Stimulated activated naive B cell treated with anti-CD40 and anti-IgM and Interleukin-4, amounts not matched to agents 10 μg/mL and 1 μg/mL and 100 μg/mL, for 72 hours (primary cell): ENCODE data around the gene NDFIP1.

ENCODE experiments used
- ATAC-seq, 2 donors: fragments of 150-1000 bp; cut with Tn5 transposase; replicated peaks; 2 replicates each; pipeline ENCODE4 v1.10.0; 2021; ENCODE audit warnings: moderate library complexity in 1 of 2
- DNase-seq: peaks from one replicate; pipeline ENCODE4 v3.0.0; 2021
- H3K27ac Mint-ChIP-seq: one replicate; pipeline ENCODE4 v1.8.0; 2022; ENCODE audit warnings: mild to moderate bottlenecking, mixed read lengths
- H3K27me3 Mint-ChIP-seq, 2 donors: one replicate each; pipeline ENCODE4 v1.8.0; 2022; ENCODE audit warnings: mixed read lengths in 2 of 2
- H3K36me3 Mint-ChIP-seq, 2 donors: one replicate each; pipeline ENCODE4 v1.8.0; 2022; ENCODE audit warnings: mixed read lengths in 2 of 2, mild to moderate bottlenecking in 1 of 2
- H3K4me1 Mint-ChIP-seq, 2 donors: one replicate each; pipeline ENCODE4 v1.8.0; 2022; ENCODE audit warnings: mixed read lengths in 2 of 2, mild to moderate bottlenecking in 1 of 2
- H3K4me3 Mint-ChIP-seq, 2 donors: one replicate each; pipeline ENCODE4 v1.8.0; 2022; ENCODE audit warnings: mild to moderate bottlenecking in 2 of 2, mixed read lengths in 2 of 2, moderate library complexity in 1 of 2
- H3K9me3 Mint-ChIP-seq, 2 donors: one replicate each; pipeline ENCODE4 v1.8.0; 2022; ENCODE audit warnings: mixed read lengths in 2 of 2, mild to moderate bottlenecking in 1 of 2

Gene NDFIP1, protein sequence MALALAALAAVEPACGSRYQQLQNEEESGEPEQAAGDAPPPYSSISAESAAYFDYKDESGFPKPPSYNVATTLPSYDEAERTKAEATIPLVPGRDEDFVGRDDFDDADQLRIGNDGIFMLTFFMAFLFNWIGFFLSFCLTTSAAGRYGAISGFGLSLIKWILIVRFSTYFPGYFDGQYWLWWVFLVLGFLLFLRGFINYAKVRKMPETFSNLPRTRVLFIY

DNA sequence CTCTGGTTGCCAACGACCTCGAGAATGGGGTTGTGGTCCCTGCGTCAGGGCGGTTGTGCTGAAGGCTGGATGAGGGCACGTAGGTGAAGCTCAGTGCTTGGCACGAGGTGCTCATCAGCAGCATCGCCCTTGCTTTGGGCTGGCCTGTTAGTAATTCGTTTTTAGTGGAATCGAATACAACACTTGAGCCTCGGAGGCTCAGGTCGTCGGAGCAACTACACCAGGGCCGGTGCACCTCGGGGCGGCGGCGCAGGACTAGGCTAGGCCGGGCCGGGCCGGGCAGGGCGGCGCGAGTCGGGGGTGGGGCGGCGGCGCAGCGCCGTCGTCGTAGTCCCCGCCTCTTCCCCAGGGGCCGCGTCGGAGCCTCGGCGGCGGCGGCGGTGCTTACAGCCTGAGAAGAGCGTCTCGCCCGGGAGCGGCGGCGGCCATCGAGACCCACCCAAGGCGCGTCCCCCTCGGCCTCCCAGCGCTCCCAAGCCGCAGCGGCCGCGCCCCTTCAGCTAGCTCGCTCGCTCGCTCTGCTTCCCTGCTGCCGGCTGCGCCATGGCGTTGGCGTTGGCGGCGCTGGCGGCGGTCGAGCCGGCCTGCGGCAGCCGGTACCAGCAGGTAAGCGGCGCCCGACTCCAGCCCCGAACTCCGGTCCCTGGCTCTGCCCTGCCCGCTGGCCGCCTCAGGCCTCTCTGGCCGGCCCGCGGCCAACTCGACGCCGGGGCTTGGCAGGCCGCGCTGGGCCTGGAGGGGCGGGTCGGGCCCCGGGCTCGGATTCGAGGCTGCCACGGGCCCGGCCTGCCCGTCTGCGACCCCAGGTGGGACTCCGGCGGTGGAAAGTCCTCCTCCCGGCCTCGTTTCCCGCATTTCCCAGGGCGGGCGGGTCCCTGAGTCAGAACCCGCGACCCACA is at the start of gene NDFIP1:
NDFIP1 (plus strand) TSS at position 348 of the 899 bp plus-strand sequence; CDS start at position 544, 196 bp downstream.
- peak; percentile 92 to 96 for ATAC-seq
- peak; percentile 79 for DNase-seq
- H3K27me3 Mint-ChIP-seq = no peaks in the 10 kb centered on the region
- peak within 1 kb of the TSS; percentile 88 for H3K27ac Mint-ChIP-seq
- H3K9me3 Mint-ChIP-seq = no peaks in the 10 kb centered on the region
- peaks cover 3 to 5% of the 10 kb centered on the region in 2 donors for H3K36me3 Mint-ChIP-seq
- H3K4me1 Mint-ChIP-seq = peaks cover 16 to 31% of the 10 kb centered on the region in 2 donors
- H3K4me3 Mint-ChIP-seq = peak within 1 kb of the TSS; percentile 87 to 90

GRCh38 chr5:142059304-142059940 is 49.2 kb upstream of the NDFIP1 start:
- H3K36me3 Mint-ChIP-seq = no peaks in the 10 kb centered on the region
- ATAC-seq (no peak), DNase-seq (no peak)
- no peaks in the 10 kb centered on the region for H3K9me3 Mint-ChIP-seq
- H3K27me3 Mint-ChIP-seq = peaks cover 21% of the 10 kb centered on the region in 2 donors
- no peak overlapping the region for H3K27ac Mint-ChIP-seq
- H3K4me3 Mint-ChIP-seq = no peak overlapping the region
- peaks cover 7 to 8% of the 10 kb centered on the region in 2 donors for H3K4me1 Mint-ChIP-seq

- H3K27ac Mint-ChIP-seq = peak overlapping the region; percentile 2
- no peaks in the 10 kb centered on the region for H3K36me3 Mint-ChIP-seq
- peaks cover 22 to 33% of the 10 kb centered on the region in 2 donors for H3K27me3 Mint-ChIP-seq
- H3K4me3 Mint-ChIP-seq = no peak overlapping the region
- ATAC-seq (no peak), DNase-seq (no peak)
- H3K9me3 Mint-ChIP-seq = no peaks in the 10 kb centered on the region
- peaks cover 7 to 10% of the 10 kb centered on the region in 2 donors for H3K4me1 Mint-ChIP-seq
Observed at GRCh38 chr5:142063376-142063775, 45.2 kb upstream of the NDFIP1 start.

GRCh38 chr5:142063878-142064331 is 44.7 kb upstream of the NDFIP1 start:
- H3K36me3 Mint-ChIP-seq = no peaks in the 10 kb centered on the region
- H3K4me3 Mint-ChIP-seq = peak overlapping the region in 1 of 2 donors; percentile 5
- peaks cover 22 to 33% of the 10 kb centered on the region in 2 donors for H3K27me3 Mint-ChIP-seq
- H3K27ac Mint-ChIP-seq = no peak overlapping the region
- no peaks in the 10 kb centered on the region for H3K9me3 Mint-ChIP-seq
- DNase-seq = no peak
- peaks cover 7 to 10% of the 10 kb centered on the region in 2 donors for H3K4me1 Mint-ChIP-seq
- ATAC-seq = peak; percentile 42 to 46

DNA sequence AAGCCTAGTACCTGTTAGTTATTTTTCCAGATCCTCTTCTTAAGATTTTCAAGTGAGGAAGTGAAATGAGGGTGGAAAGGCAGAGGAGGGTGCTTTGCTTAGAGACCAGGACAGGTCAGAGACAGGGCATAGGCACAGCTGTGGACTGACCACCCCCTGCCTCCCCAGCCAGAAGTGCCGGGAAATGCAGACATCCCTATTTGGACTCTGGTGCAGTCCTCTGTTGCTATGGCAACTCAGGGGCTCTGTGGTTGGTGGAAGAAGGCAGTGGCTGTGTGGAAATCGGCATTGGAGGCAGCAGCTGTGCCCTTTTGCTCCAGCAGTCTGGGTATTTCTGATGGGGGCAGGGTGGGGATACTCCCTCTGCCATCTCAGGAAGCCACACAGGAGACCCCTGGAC is 43.3 kb upstream of the NDFIP1 start:
- DNase-seq (no peak), ATAC-seq (no peak)
- Mint-ChIP-seq H3K36me3 (no peaks in the 10 kb centered on the region), H3K27ac (no peak overlapping the region), H3K27me3 (peaks cover 22 to 38% of the 10 kb centered on the region in 2 donors), H3K4me1 (peaks cover 7 to 10% of the 10 kb centered on the region in 2 donors), H3K4me3 (no peak overlapping the region), H3K9me3 (no peaks in the 10 kb centered on the region)

DNA sequence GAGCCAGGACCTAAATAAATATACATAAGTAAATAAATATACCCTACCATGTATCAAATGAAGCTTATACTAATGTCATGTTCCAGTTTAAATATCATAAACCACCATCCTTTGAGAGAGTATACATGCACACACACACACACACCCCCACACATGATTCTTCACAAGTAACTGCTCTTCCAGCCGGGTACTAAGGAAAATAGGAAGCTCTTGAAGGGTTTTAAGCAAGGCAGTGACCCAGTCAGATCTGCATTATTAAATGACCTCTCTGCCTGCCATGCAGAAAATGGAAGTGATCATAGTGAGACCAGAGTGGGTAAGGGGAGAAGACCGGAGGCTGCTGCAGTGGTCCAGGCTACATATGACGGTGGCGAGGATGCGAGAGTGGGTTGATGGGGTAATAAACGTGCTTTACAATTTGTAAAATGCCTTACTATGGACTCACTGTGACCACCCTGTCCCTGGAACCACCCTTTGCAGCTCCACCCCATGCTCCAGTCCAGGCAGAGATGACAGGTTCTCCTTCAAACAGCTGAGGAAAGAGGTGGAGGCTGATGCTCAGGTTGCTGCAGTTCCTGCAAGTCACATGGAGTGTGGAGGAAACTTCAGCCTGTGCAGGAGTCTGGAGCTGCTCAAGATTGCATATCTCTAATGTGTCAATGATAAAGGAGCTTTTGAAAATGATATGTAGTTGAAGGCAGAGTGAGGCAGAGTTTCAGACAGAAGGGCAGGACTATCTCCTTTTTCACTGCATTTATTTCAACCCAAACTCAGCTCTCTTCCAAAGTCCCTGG is 38.8 kb upstream of the NDFIP1 start:
- DNase-seq = no peak
- Mint-ChIP-seq H3K9me3 (peaks cover 2 to 4% of the 10 kb centered on the region in 2 donors), H3K27me3 (peaks cover 22 to 41% of the 10 kb centered on the region in 2 donors), H3K4me1 (peaks cover 6 to 12% of the 10 kb centered on the region in 2 donors), H3K36me3 (peaks cover 2 to 3% of the 10 kb centered on the region in 2 donors), H3K27ac (no peak overlapping the region), H3K4me3 (no peak overlapping the region)
- ATAC-seq = no peak

DNA sequence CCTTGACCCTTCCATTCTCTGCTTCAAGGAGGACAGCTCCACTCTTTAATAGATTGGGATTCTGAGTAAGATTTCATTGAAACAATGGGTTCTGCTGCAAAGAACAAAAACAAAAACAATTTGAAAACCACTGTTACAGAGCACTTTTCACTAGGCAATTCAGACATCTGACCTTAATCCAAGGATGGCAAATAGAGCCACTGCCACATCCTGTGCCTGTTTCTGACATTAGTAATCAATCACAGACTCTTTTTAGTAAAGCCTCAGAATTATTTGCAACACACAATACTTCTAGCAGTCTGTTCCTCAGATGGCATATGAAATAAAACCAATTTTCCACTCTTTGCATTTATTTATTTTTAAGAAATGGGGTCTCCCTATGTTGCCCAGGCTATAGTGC is 37.8 kb upstream of the NDFIP1 start:
- peaks cover 20 to 36% of the 10 kb centered on the region in 2 donors for H3K27me3 Mint-ChIP-seq
- ATAC-seq (no peak), DNase-seq (no peak)
- H3K4me3 Mint-ChIP-seq = no peak overlapping the region
- peaks cover 4 to 12% of the 10 kb centered on the region in 2 donors for H3K4me1 Mint-ChIP-seq
- H3K36me3 Mint-ChIP-seq = peaks cover 2 to 3% of the 10 kb centered on the region in 2 donors
- H3K27ac Mint-ChIP-seq = no peak overlapping the region
- peaks cover 2 to 4% of the 10 kb centered on the region in 2 donors for H3K9me3 Mint-ChIP-seq

- Mint-ChIP-seq H3K4me3 (no peak overlapping the region), H3K27ac (no peak overlapping the region), H3K9me3 (peaks cover 2 to 4% of the 10 kb centered on the region in 2 donors), H3K27me3 (peaks cover 13 to 29% of the 10 kb centered on the region in 2 donors), H3K4me1 (peaks cover 4 to 12% of the 10 kb centered on the region in 2 donors), H3K36me3 (peaks cover 2 to 3% of the 10 kb centered on the region in 2 donors)
- DNase-seq (no peak), ATAC-seq (peak in 1 of 2 donors; percentile 34)
Observed at GRCh38 chr5:142072488-142072887, 36.1 kb upstream of the NDFIP1 start.

DNA sequence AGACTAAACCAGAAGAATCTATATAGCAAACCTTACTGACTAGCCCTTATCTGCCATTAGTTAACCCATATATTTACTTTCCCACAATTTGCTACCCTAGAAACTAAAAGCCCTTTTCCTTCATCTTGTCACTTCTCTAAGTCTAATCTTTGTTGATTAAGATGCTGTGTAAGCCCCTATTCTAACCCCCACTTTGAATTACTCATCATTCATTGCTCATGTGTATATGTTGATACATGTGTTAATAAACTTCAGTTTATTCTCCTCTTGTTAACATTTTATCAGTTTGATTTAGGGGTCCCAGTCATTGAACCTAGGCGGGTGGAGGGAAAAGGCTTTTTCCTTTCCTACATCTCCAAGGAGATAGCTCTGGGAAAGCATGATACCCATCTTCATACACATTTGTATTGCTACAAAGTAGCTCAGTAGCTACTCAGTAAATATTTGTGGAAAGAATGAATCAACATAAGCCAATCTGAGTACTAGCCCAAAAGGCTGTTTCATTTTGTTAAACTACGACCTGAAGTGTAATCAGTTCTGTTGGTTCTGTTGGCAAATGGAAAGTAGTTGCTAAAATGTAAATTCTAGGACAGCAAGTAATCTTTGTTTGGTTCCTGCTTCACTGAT is 35.1 kb upstream of the NDFIP1 start:
- peaks cover 2 to 3% of the 10 kb centered on the region in 2 donors for H3K36me3 Mint-ChIP-seq
- DNase-seq (no peak), ATAC-seq (no peak)
- no peak overlapping the region for H3K4me3 Mint-ChIP-seq
- no peak overlapping the region for H3K27ac Mint-ChIP-seq
- H3K4me1 Mint-ChIP-seq = peaks cover 4 to 12% of the 10 kb centered on the region in 2 donors
- H3K27me3 Mint-ChIP-seq = peaks cover 13 to 23% of the 10 kb centered on the region in 2 donors
- H3K9me3 Mint-ChIP-seq = peaks cover 2 to 4% of the 10 kb centered on the region in 2 donors

DNA sequence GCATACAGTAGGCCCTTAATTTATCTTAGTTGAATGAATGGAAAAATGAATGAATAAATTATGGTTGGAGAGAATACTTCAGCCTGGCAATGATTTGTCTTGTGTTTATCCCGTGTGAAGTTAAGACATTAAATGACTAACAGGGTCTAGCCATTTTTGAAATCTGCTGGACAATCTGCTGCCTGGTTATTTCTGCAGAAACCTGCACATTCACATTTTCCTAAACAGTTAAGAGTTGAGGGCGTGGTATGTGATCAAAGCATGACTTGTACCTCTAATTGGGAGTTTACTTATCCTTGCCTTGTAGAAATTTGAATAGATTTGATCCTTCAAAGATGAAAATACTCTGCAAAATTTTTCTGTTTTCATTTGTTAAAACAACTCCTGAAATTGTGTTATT is 34.6 kb upstream of the NDFIP1 start:
- Mint-ChIP-seq H3K4me1 (peaks cover 4 to 12% of the 10 kb centered on the region in 2 donors), H3K27me3 (peaks cover 13 to 23% of the 10 kb centered on the region in 2 donors), H3K4me3 (no peak overlapping the region)

DNA sequence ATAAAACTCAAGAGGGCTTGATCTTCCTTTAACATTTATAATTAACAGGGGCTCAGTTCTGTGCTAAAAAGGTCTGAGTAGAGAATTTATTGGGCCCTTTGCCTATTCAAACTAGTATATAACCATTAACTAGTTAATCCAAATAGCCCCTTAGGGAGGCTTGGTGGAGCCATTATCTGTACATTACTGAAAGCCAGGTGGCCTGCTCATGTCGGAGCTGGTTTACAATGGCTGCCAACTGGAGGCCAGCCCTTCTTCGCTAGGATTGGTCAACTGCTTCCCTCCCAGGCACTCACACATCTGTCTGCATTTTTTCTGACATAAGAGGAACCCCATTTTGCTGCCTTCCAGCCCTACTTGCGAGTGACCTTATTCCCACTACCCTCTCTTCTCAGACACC is 30.4 kb upstream of the NDFIP1 start:
- Mint-ChIP-seq H3K36me3 (no peaks in the 10 kb centered on the region), H3K4me1 (peaks cover 5 to 6% of the 10 kb centered on the region in 2 donors)

More for the DNA sequence above, 34.6 kb upstream of the NDFIP1 start:
- DNase-seq (no peak), ATAC-seq (peak in 1 of 2 donors; percentile 20)
- Mint-ChIP-seq H3K27ac (no peak overlapping the region), H3K9me3 (peaks cover 2 to 4% of the 10 kb centered on the region in 2 donors), H3K36me3 (peaks cover 2 to 3% of the 10 kb centered on the region in 2 donors)

GRCh38 chr5:142078706-142079105 is 29.9 kb upstream of the NDFIP1 start:
- DNase-seq (no peak), ATAC-seq (no peak)
- Mint-ChIP-seq H3K27ac (no peak overlapping the region), H3K36me3 (no peaks in the 10 kb centered on the region), H3K4me1 (peaks cover 5 to 6% of the 10 kb centered on the region in 2 donors), H3K9me3 (no peaks in the 10 kb centered on the region), H3K4me3 (no peak overlapping the region), H3K27me3 (peaks cover 7 to 21% of the 10 kb centered on the region in 2 donors)

More for the DNA sequence above, 30.4 kb upstream of the NDFIP1 start:
- H3K9me3 Mint-ChIP-seq = no peaks in the 10 kb centered on the region
- H3K27ac Mint-ChIP-seq = no peak overlapping the region
- DNase-seq (no peak), ATAC-seq (no peak)
- H3K27me3 Mint-ChIP-seq = peaks cover 7 to 21% of the 10 kb centered on the region in 2 donors
- no peak overlapping the region for H3K4me3 Mint-ChIP-seq

DNA sequence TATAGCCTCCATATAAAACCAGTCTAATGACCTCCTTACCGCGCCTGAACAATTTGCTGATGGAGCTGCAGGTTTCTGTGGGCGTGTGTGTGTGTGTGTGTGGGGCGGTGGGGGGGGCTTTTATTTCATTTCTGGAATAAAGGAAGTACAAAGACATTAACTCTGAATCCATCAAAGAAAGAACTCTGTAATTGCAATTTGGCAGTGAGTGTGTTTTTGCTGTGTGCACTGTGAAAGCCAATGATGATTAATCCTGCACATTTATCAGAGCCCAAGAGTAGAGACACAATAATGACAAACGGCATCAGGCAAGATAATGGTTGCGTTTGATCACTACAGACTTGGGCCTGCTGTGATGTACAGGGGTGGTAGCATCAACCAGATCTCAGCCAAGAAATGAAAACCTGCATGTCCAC is 29.3 kb upstream of the NDFIP1 start:
- no peak for DNase-seq
- Mint-ChIP-seq H3K4me1 (peaks cover 1 to 5% of the 10 kb centered on the region in 2 donors), H3K9me3 (no peaks in the 10 kb centered on the region), H3K27me3 (peaks cover 6 to 22% of the 10 kb centered on the region in 2 donors), H3K36me3 (no peaks in the 10 kb centered on the region), H3K27ac (no peak overlapping the region), H3K4me3 (no peak overlapping the region)
- no peak for ATAC-seq
